HepG2 (cell line): Measurements from ENCODE around the gene FEM1C. TPM values are rescaled to one million over a fixed set of nuclear protein-coding genes. Genes with fewer than 3 reads are reported as not detected.

Source experiments
- ATAC-seq: fragments of 200-7000 bp; cut with Tn5 transposase; 3 replicates; pipeline ENCODE4 v1.9.1; 2020; ENCODE audit warnings: mild to moderate bottlenecking, moderate library complexity
- BruUV-seq: library from RNA; stranded (reverse); fragments of 400-500 nt; replicated peaks from 2 replicates; lab custom pipeline; 2021; lab: Mats Ljungman, UMichigan
- CTCF ChIA-PET: fragments of 300-600 bp; formaldehyde crosslinking; extraction: SDS; loops from one replicate; lab custom pipeline; 2021; ENCODE audit warnings: low total read pairs, inconsistent platforms, low intra/inter-chr PET ratio; lab: Yijun Ruan, JAX
- POLR2A ChIA-PET: fragments of 350-600 bp; sonication (Branson Sonifier 250); formaldehyde crosslinking; loops from one replicate; lab custom pipeline; 2020; ENCODE audit warnings: antibody characterized with exemption, inconsistent platforms; lab: Yijun Ruan, JAX
- DNase-seq: peaks from one replicate; pipeline ENCODE4 v3.0.0-alpha.2; 2015; ENCODE audit warnings: low spot score
- FAIRE-seq: peaks from 3 replicates; lab custom pipeline; 2011; peaks lifted over from hg19 to GRCh38; lab: Jason Lieb, UNC
- H2AFZ ChIP-seq: one replicate; pipeline ENCODE4 v1.6.1; 2011; ENCODE audit warnings: low read length, inconsistent platforms
- H3K27ac ChIP-seq: fragments of 300-600 bp; 3 replicates; pipeline ENCODE4 v1.8.0; 2011; ENCODE audit warnings: mixed run types, mild to moderate bottlenecking, mixed read lengths, low read length, inconsistent platforms; ENCODE audit not compliant: insufficient read depth; ENCODE audit errors: extremely low read length
- H3K27me3 ChIP-seq, 2 experiments: fragments of 200-600 bp in 1 of 2; 2 replicates in 1 of 2; 3 replicates in 1 of 2; pipeline versions ENCODE4 v1.6.0 to v1.8.0; 2011; ENCODE audit warnings: low read length in 2 of 2, mild to moderate bottlenecking in 2 of 2, moderate library complexity in 2 of 2, inconsistent platforms in 1 of 2; ENCODE audit not compliant: insufficient read depth in 2 of 2, control insufficient read depth in 1 of 2
- H3K36me3 ChIP-seq, 2 experiments: fragments of 200-600 bp in 1 of 2; replicated peaks in 1 of 2; 2 replicates in 1 of 2; 3 replicates in 1 of 2; pipeline versions ENCODE4 v1.5.1 to v1.8.0; 2011; ENCODE audit warnings: low read length in 2 of 2, inconsistent platforms in 1 of 2; ENCODE audit not compliant: insufficient read depth in 2 of 2, control insufficient read depth in 1 of 2
- H3K4me1 ChIP-seq: 2 replicates; pipeline ENCODE4 v1.5.1; 2012; ENCODE audit warnings: low read length, inconsistent platforms; ENCODE audit not compliant: insufficient read depth
- H3K4me2 ChIP-seq: 2 replicates; pipeline ENCODE4 v1.6.0; 2011; ENCODE audit warnings: low read depth, low read length, inconsistent platforms
- H3K4me3 ChIP-seq, 3 experiments: fragments of 200-600 bp in 1 of 3; sonication (generic), shearing (Covaris generic) in 1 of 3; replicated peaks in 1 of 3; 2 replicates each; pipeline ENCODE4 v1.5.1; 2011 to 2016; ENCODE audit warnings: low read length in 3 of 3, inconsistent platforms in 2 of 3, low read depth in 2 of 3, mild to moderate bottlenecking in 2 of 3, control low read depth in 1 of 3, mixed read lengths in 1 of 3; ENCODE audit not compliant: insufficient read depth in 1 of 3
- H3K79me2 ChIP-seq: one replicate; pipeline ENCODE4 v1.6.1; 2011; ENCODE audit warnings: low read length, inconsistent platforms; ENCODE audit not compliant: insufficient read depth
- H3K9ac ChIP-seq: 2 replicates; pipeline ENCODE4 v1.6.0; 2011; ENCODE audit warnings: mild to moderate bottlenecking, low read depth, low read length, inconsistent platforms; ENCODE audit not compliant: insufficient read depth
- H3K9me3 ChIP-seq: 2 replicates; pipeline ENCODE4 v1.5.1; 2012; ENCODE audit warnings: mild to moderate bottlenecking, low read length
- H4K20me1 ChIP-seq: 2 replicates; pipeline ENCODE4 v1.6.0; 2011; ENCODE audit warnings: inconsistent platforms, mild to moderate bottlenecking, low read length, moderate library complexity; ENCODE audit not compliant: insufficient read depth
- DMAP1 ChIP-seq: IDR thresholded peaks from 2 replicates; pipeline ENCODE4 v1.6.1; 2016
- GATAD2A ChIP-seq: IDR thresholded peaks from 2 replicates; pipeline ENCODE4 v1.6.1; 2016
- GTF2F1 ChIP-seq: fragments of 150-350 bp; IDR thresholded peaks from 2 replicates; pipeline ENCODE4 v1.6.1; 2014; ENCODE audit warnings: low read length
- KAT7 ChIP-seq: IDR thresholded peaks from 2 replicates; pipeline ENCODE4 v1.6.1; 2018; ENCODE audit warnings: borderline replicate concordance, missing compliant biosample characterization
- KDM6A ChIP-seq: IDR thresholded peaks from 2 replicates; pipeline ENCODE4 v1.6.1; 2016; ENCODE audit warnings: low read depth
- MXD4 ChIP-seq: IDR thresholded peaks from 2 replicates; pipeline ENCODE4 v1.6.1; 2016; ENCODE audit warnings: mild to moderate bottlenecking, missing biosample characterization, missing genetic modification reagents
- PBX3 ChIP-seq: sonication (generic); formaldehyde crosslinking; IDR thresholded peaks from 2 replicates; pipeline ENCODE4 v1.8.1; 2023; ENCODE audit warnings: missing genetic modification reagents, inconsistent platforms, borderline replicate concordance
- PCBP1 ChIP-seq: fragments of 200-400 bp; formaldehyde crosslinking; IDR thresholded peaks from 2 replicates; pipeline ENCODE4 v1.6.1; 2017; ENCODE audit warnings: mild to moderate bottlenecking, low read depth, low read length, borderline replicate concordance
- RARA ChIP-seq: IDR thresholded peaks from 2 replicates; pipeline ENCODE4 v1.6.1; 2016; ENCODE audit warnings: missing genetic modification reagents, missing compliant biosample characterization
- SIX4 ChIP-seq: sonication (generic); formaldehyde crosslinking; IDR thresholded peaks from 2 replicates; pipeline ENCODE4 v1.4.0; 2020; ENCODE audit warnings: missing genetic modification reagents
- TOE1 ChIP-seq: sonication (generic); formaldehyde crosslinking; IDR thresholded peaks from 2 replicates; pipeline ENCODE4 v1.4.0; 2020; ENCODE audit warnings: mild to moderate bottlenecking, missing genetic modification reagents
- ZFP82 ChIP-seq: sonication (generic); formaldehyde crosslinking; IDR thresholded peaks from 2 replicates; pipeline ENCODE4 v1.5.1; 2020; ENCODE audit warnings: mild to moderate bottlenecking, missing genetic modification reagents, borderline replicate concordance
- ZIK1 ChIP-seq: sonication (generic); formaldehyde crosslinking; IDR thresholded peaks from 2 replicates; pipeline ENCODE4 v1.5.0; 2020; ENCODE audit warnings: mild to moderate bottlenecking, low read depth, missing genetic modification reagents, borderline replicate concordance
- ZKSCAN1 ChIP-seq: fragments of 150-350 bp; IDR thresholded peaks from 2 replicates; pipeline ENCODE4 v1.6.1; 2014; ENCODE audit warnings: low read length
- ZNF556 ChIP-seq: sonication (generic); formaldehyde crosslinking; IDR thresholded peaks from 2 replicates; pipeline ENCODE4 v1.4.0; 2020; ENCODE audit warnings: mild to moderate bottlenecking, missing genetic modification reagents, borderline replicate concordance
- ZNF614 ChIP-seq: IDR thresholded peaks from 2 replicates; pipeline ENCODE4 v1.6.1; 2018; ENCODE audit warnings: missing biosample characterization, missing genetic modification reagents, inconsistent platforms, borderline replicate concordance
- WGBS: methylation state at CpG from one replicate; pipeline ENCODE4 v1.1.6; 2017; ENCODE audit warnings: low lambda C conversion rate; 5-methylcytosine and 5-hydroxymethylcytosine counted together
- in situ Hi-C: cut with HindIII; loops from 2 replicates; pipeline ENCODE4 v1.10.0; 2017; ENCODE audit warnings: low pct_unique_long_range_greater_than_20kb; ENCODE audit not compliant: extremely low pct_ligation_motif_present
- intact Hi-C: fragments of 100-400 bp; cut with micrococcal nuclease; formaldehyde crosslinking; loops from one replicate; pipeline ENCODE4 v1.10.0; 2022; ENCODE audit not compliant: unreplicated experiment
- polyA plus RNA-seq, 8 experiments: library from polyadenylated mRNA; depleted of rRNA in 3 of 8; stranded (reverse) in 7 of 8; unstranded in 1 of 8; fragments of >200 nt; fragmentation: Illumina TruSeq in 4 of 8; extraction: Trizol in 4 of 8; gene quantifications; 2 replicates each; pipeline versions ENCODE4 v1.2.1 to v1.2.3, GENCODE V29; 2011 to 2016; ENCODE audit warnings: low read depth in 4 of 8, missing spikeins in 1 of 8, mixed read lengths in 1 of 8; ENCODE audit not compliant: insufficient read depth in 1 of 8
- total RNA-seq, 5 experiments: library from RNA; depleted of rRNA; stranded (reverse); fragments of >200 nt; fragmentation: Illumina TruSeq; extraction: Trizol; gene quantifications; 2 replicates each; pipeline ENCODE4 v1.2.3, GENCODE V29; 2016; ENCODE audit warnings: low read depth in 1 of 5

FEM1C gene
- total and polyA plus RNA-seq, 2 of the 13 experiments (the other 11 are each of a cell fraction or from before 2014, with no cell fraction given): 5.5 to 8.3 TPM

- no peaks in the 10 kb centered on the region for H3K79me2 ChIP-seq
- H3K36me3 ChIP-seq: no peaks in the 10 kb centered on the region
- no peaks in the 10 kb centered on the region for H3K9me3 ChIP-seq
- CTCF ChIA-PET: no interaction called here
- no peak overlapping the region for H3K4me2 ChIP-seq
- no peak for FAIRE-seq
- no peak for ATAC-seq
- no peak overlapping the region for H3K4me3 ChIP-seq
- peaks cover 0 to 3% of the 10 kb centered on the region in 2 experiments; a peak in 1 of 5 replicates for H3K27me3 ChIP-seq
- intact Hi-C loops (no loop called here), in situ Hi-C loops (no loop called here)
- H2AFZ ChIP-seq: no peak overlapping the region
- no peak for TF ChIP-seq PCBP1
- no peak for TF ChIP-seq ZNF556
- TF ChIP-seq SIX4 (CRISPR knock-in tag): no peak
- no peak for TF ChIP-seq TOE1 (CRISPR knock-in tag)
- TF ChIP-seq ZNF614 (CRISPR knock-in tag): no peak
- no peak for TF ChIP-seq ZFP82 (CRISPR knock-in tag)
- no peak for TF ChIP-seq RARA
- no peak for TF ChIP-seq ZIK1 (CRISPR knock-in tag)
- TF ChIP-seq GTF2F1: no peak
- no peak for TF ChIP-seq DMAP1 (CRISPR knock-in tag)
- TF ChIP-seq MXD4 (CRISPR knock-in tag): no peak
- TF ChIP-seq KDM6A (CRISPR knock-in tag): no peak
- TF ChIP-seq KAT7 (CRISPR knock-in tag): no peak
- no peak for TF ChIP-seq ZKSCAN1
- no peak for TF ChIP-seq PBX3
- no peak for TF ChIP-seq GATAD2A (CRISPR knock-in tag)
- no TSS peak for BruUV-seq
- no peak overlapping the region for H3K27ac ChIP-seq
- H4K20me1 ChIP-seq: no peaks in the 10 kb centered on the region
- H3K4me1 ChIP-seq: no peaks in the 10 kb centered on the region
- 40% methylated on average over 2 of the region's 2 CpGs for WGBS
- no peak overlapping the region for H3K9ac ChIP-seq
- POLR2A ChIA-PET: no interaction called here
- DNase-seq: no peak
These were observed 35.0 kb downstream of the FEM1C start for GRCh38 chr5:115509547-115509946.
